Stomach (tissue), 4 donors: Measurements from ENCODE around the gene CETN1.

ENCODE experiments used
- EP300 ChIP-seq: sonication (generic); formaldehyde crosslinking; IDR thresholded peaks from one replicate; pipeline ENCODE4 v1.6.1; 2017; ENCODE audit warnings: antibody characterized with exemption
- POLR2A ChIP-seq, 4 donors: fragments of 450-650 bp; IDR thresholded peaks; one replicate each; pipeline ENCODE4 v1.6.1; 2016; ENCODE audit warnings: antibody characterized with exemption in 4 of 4, control low read depth in 2 of 4, mild to moderate bottlenecking in 1 of 4, moderate library complexity in 1 of 4
- POLR2AphosphoS5 ChIP-seq, 3 donors: sonication (generic); formaldehyde crosslinking; IDR thresholded peaks; one replicate each; pipeline ENCODE4 v1.6.1; 2016; ENCODE audit warnings: antibody characterized with exemption in 3 of 3
- TF ChIP-seq, protein P1 (sequence below), 7 experiments: fragments of 450-650 bp in 4 of 7; fragments of 200-600 bp in 3 of 7; sonication (generic) in 3 of 7; IDR thresholded peaks; one replicate each; pipeline ENCODE4 v1.5.1; 2016 to 2019; ENCODE audit warnings: antibody characterized with exemption in 7 of 7, control low read depth in 2 of 7, mild to moderate bottlenecking in 1 of 7

DNA sequence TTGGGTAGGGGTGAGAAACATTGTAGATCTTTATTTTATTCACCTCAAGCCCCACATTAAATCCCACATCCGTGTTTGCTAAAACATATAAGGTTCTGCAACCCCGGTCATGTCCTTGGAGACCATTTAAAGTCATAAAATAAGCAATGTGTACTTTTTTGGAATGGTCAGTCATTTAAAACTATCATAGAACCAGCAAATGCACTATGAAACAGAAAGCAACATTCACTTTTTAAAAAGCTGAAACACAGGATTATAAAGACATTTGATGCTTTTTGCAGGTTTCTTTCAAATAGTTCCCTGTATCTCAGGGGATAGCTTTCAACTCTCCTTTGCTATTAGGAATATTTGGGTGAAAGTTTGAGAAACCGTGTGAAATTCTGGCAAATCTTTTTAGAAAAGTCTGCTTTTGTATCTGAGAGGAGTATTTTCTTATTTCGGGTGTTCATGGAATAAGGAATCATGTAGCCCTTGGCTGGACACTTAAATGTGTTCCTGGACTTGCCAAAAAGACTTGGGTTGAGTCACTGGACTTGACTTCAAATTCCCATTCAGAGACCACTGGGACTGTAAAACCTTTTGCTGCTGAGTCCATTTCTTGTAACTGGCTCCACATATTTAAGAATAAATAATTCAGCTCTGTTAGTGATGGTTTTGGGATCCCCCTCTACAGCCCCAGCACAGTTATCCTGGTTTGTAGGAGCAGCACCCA lies 5.9 kb upstream of the CETN1 start:
- TF ChIP-seq, protein P1, sequence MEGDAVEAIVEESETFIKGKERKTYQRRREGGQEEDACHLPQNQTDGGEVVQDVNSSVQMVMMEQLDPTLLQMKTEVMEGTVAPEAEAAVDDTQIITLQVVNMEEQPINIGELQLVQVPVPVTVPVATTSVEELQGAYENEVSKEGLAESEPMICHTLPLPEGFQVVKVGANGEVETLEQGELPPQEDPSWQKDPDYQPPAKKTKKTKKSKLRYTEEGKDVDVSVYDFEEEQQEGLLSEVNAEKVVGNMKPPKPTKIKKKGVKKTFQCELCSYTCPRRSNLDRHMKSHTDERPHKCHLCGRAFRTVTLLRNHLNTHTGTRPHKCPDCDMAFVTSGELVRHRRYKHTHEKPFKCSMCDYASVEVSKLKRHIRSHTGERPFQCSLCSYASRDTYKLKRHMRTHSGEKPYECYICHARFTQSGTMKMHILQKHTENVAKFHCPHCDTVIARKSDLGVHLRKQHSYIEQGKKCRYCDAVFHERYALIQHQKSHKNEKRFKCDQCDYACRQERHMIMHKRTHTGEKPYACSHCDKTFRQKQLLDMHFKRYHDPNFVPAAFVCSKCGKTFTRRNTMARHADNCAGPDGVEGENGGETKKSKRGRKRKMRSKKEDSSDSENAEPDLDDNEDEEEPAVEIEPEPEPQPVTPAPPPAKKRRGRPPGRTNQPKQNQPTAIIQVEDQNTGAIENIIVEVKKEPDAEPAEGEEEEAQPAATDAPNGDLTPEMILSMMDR (IDR thresholded peaks at IDR 0.05), result no peak
- no peak for TF ChIP-seq POLR2AphosphoS5 (IDR thresholded peaks at IDR 0.05)
- TF ChIP-seq POLR2A (IDR thresholded peaks at IDR 0.05), result no peak
- TF ChIP-seq EP300, result no peak
